Testis (tissue), 3 donors: ENCODE data around the gene LRRK1. TPM values are rescaled to one million over a fixed set of nuclear protein-coding genes. Genes with fewer than 3 reads are reported as not detected.

ENCODE experiments used
- DNase-seq: peaks from one replicate; pipeline ENCODE4 v3.0.0-alpha.2; 2019
- H3K27ac ChIP-seq, 2 donors: fragments of 200-600 bp; sonication (generic); one replicate each; pipeline ENCODE4 v1.5.1; 2019
- H3K27me3 ChIP-seq: fragments of 200-600 bp; sonication (generic); one replicate; pipeline ENCODE4 v1.5.1; 2019
- H3K36me3 ChIP-seq: fragments of 200-600 bp; sonication (generic); one replicate; pipeline ENCODE4 v1.5.1; 2017; ENCODE audit warnings: low read depth; ENCODE audit errors: missing control alignments
- H3K4me1 ChIP-seq: fragments of 200-600 bp; sonication (generic); one replicate; pipeline ENCODE4 v1.5.1; 2019
- H3K4me3 ChIP-seq, 2 donors: fragments of 200-600 bp; sonication (generic); one replicate each; pipeline ENCODE4 v1.5.1; 2017 to 2019
- H3K9me3 ChIP-seq: fragments of 200-600 bp; sonication (generic); one replicate; pipeline ENCODE4 v1.5.1; 2017
- CTCF ChIP-seq, 3 experiments: fragments of 450-650 bp in 2 of 3; fragments of 200-600 bp in 1 of 3; sonication (generic) in 1 of 3; IDR thresholded peaks; one replicate each; pipeline ENCODE4 v1.5.1; 2016 to 2019; ENCODE audit warnings: antibody characterized with exemption in 3 of 3, mild to moderate bottlenecking in 2 of 3, moderate library complexity in 1 of 3
- POLR2A ChIP-seq: fragments of 450-650 bp; IDR thresholded peaks from one replicate; pipeline ENCODE4 v1.6.1; 2017; ENCODE audit warnings: antibody characterized with exemption, mild to moderate bottlenecking, moderate library complexity
- WGBS, 2 donors: methylation state at CpG; one replicate each; pipeline ENCODE4 v1.1.5; 2018; 5-methylcytosine and 5-hydroxymethylcytosine counted together
- intact Hi-C: fragments of 100-400 bp; cut with DNase I; formaldehyde crosslinking; loops from one replicate; pipeline ENCODE4 v1.15.1; 2023; ENCODE audit warnings: low total_unique reads
- polyA plus RNA-seq: library from polyadenylated mRNA; stranded (reverse); fragments of 350-450 nt; fragmentation: Illumina TruSeq; extraction: RNeasy Lipid Tissue Mini Kit (QIAGEN cat#74804); gene quantifications from one replicate; pipeline ENCODE4 v1.2.3, GENCODE V29; 2014; ENCODE audit warnings: low read depth, low replicate concordance; ENCODE audit not compliant: insufficient read depth
- total RNA-seq, 2 donors: library from RNA; depleted of rRNA; stranded (reverse); fragments of >200 nt; gene quantifications; one replicate each; pipeline ENCODE4 v1.2.3, GENCODE V29; 2016

The LRRK1 gene
- total and polyA plus RNA-seq, 3 donors from 2014 or later = 18.8 to 24.6 (median 23.0) TPM

- WGBS, 2 donors = 90% methylated on average over 15 of the region's 15 CpGs
- H3K4me3 ChIP-seq = no peak overlapping the region
- H3K27me3 ChIP-seq = no peaks in the 10 kb centered on the region
- no peaks in the 10 kb centered on the region for H3K36me3 ChIP-seq
- no peaks in the 10 kb centered on the region for H3K9me3 ChIP-seq
- TF ChIP-seq CTCF (IDR thresholded peaks at IDR 0.05) = no peak
- no peak for TF ChIP-seq POLR2A
- no peak for DNase-seq
- intact Hi-C loops = no loop called here
- peaks cover 4% of the 10 kb centered on the region for H3K4me1 ChIP-seq
- H3K27ac ChIP-seq = no peak overlapping the region
Observed at GRCh38 chr15:100931143-100931890, 12.2 kb downstream of the LRRK1 start.

GRCh38 chr15:100932676-100933348 lies 13.7 kb downstream of the LRRK1 start:
- no peak for DNase-seq
- Histone ChIP-seq H3K36me3 (no peaks in the 10 kb centered on the region), H3K9me3 (no peaks in the 10 kb centered on the region), H3K4me1 (peaks cover 4% of the 10 kb centered on the region), H3K27ac (no peak overlapping the region), H3K4me3 (no peak overlapping the region), H3K27me3 (no peaks in the 10 kb centered on the region)
- no peak for TF ChIP-seq CTCF (IDR thresholded peaks at IDR 0.05)
- TF ChIP-seq POLR2A = no peak
- WGBS, 2 donors = 69 to 71% methylated on average over 7 of the region's 7 CpGs
- intact Hi-C loops = no loop called here

GRCh38 chr15:100934166-100934565 lies 15.0 kb downstream of the LRRK1 start:
- H3K9me3 ChIP-seq = no peaks in the 10 kb centered on the region
- no peak overlapping the region for H3K4me3 ChIP-seq
- H3K36me3 ChIP-seq = no peaks in the 10 kb centered on the region
- intact Hi-C loops = no loop called here
- no peak for TF ChIP-seq CTCF (IDR thresholded peaks at IDR 0.05)
- TF ChIP-seq POLR2A = no peak
- H3K27me3 ChIP-seq = no peaks in the 10 kb centered on the region
- no peak overlapping the region for H3K27ac ChIP-seq
- H3K4me1 ChIP-seq = peaks cover 4% of the 10 kb centered on the region
- DNase-seq = no peak

- Histone ChIP-seq H3K9me3 (no peaks in the 10 kb centered on the region), H3K4me3 (no peak overlapping the region), H3K36me3 (no peaks in the 10 kb centered on the region), H3K27me3 (no peaks in the 10 kb centered on the region), H3K4me1 (peaks cover 4% of the 10 kb centered on the region), H3K27ac (no peak overlapping the region)
- TF ChIP-seq POLR2A (no peak), CTCF (IDR thresholded peaks at IDR 0.05) (no peak)
- intact Hi-C loops = no loop called here
- no peak for DNase-seq
Observed at GRCh38 chr15:100934726-100935125, 15.6 kb downstream of the LRRK1 start.
